KMS-11 (cell line): Measurements from ENCODE around the gene LRCOL1.

Experiments used
- H2AFZ ChIP-seq: fragments of 200-600 bp; sonication (generic); 2 replicates; pipeline ENCODE4 v1.6.1; 2016; ENCODE audit warnings: antibody characterized with exemption, mixed run types, low read depth
- H3K27ac ChIP-seq: fragments of 200-600 bp; sonication (generic); 2 replicates; pipeline ENCODE4 v1.6.1; 2016; ENCODE audit warnings: mild to moderate bottlenecking, mixed run types
- H3K27me3 ChIP-seq: fragments of 200-600 bp; sonication (generic); 2 replicates; pipeline ENCODE4 v1.6.1; 2017; ENCODE audit warnings: mild to moderate bottlenecking, low read depth, mixed run types, moderate library complexity; ENCODE audit not compliant: insufficient read depth
- H3K36me3 ChIP-seq: fragments of 200-600 bp; sonication (generic); 2 replicates; pipeline ENCODE4 v1.6.1; 2017; ENCODE audit warnings: mild to moderate bottlenecking, mixed run types; ENCODE audit not compliant: insufficient read depth
- H3K4me1 ChIP-seq: fragments of 200-600 bp; sonication (generic); 2 replicates; pipeline ENCODE4 v1.6.1; 2016; ENCODE audit warnings: mild to moderate bottlenecking, low read depth, mixed run types; ENCODE audit not compliant: poor library complexity, severe bottlenecking
- H3K4me2 ChIP-seq: fragments of 200-600 bp; sonication (generic); 2 replicates; pipeline ENCODE4 v1.7.0; 2016; ENCODE audit warnings: mild to moderate bottlenecking, mixed run types
- H3K4me3 ChIP-seq: fragments of 200-600 bp; sonication (generic); IDR thresholded peaks from 2 replicates; pipeline ENCODE4 v1.6.1; 2017; ENCODE audit warnings: low read depth, low read length, mixed read lengths; ENCODE audit not compliant: insufficient read depth
- H3K79me2 ChIP-seq: fragments of 200-600 bp; sonication (generic); 2 replicates; pipeline ENCODE4 v1.6.1; 2016; ENCODE audit warnings: low read depth, mixed run types; ENCODE audit not compliant: insufficient read depth
- H3K9ac ChIP-seq: fragments of 200-600 bp; sonication (generic); 2 replicates; pipeline ENCODE4 v1.6.1; 2016; ENCODE audit warnings: mild to moderate bottlenecking, mixed run types
- H4K20me1 ChIP-seq: fragments of 200-600 bp; sonication (generic); 2 replicates; pipeline ENCODE4 v1.6.1; 2016; ENCODE audit warnings: mild to moderate bottlenecking, mixed run types; ENCODE audit not compliant: insufficient read depth
- CTCF ChIP-seq: fragments of 200-600 bp; sonication (generic); conservative IDR thresholded peaks from 2 replicates; pipeline ENCODE4 v1.6.1; 2017; ENCODE audit warnings: low read depth, mild to moderate bottlenecking, antibody characterized with exemption, low read length, moderate library complexity, mixed read lengths

LRCOL1 gene

GRCh38 chr12:132606927-132607326, 3.5 kb downstream of the LRCOL1 start:
- Histone ChIP-seq H3K4me3 (no peak overlapping the region), H3K4me1 (no peaks in the 10 kb centered on the region), H4K20me1 (no peaks in the 10 kb centered on the region), H3K4me2 (no peak overlapping the region), H3K27me3 (peaks cover 10% of the 10 kb centered on the region; the same call in 1 of the 2 replicates), H3K36me3 (no peaks in the 10 kb centered on the region), H3K9ac (no peak overlapping the region), H3K79me2 (no peaks in the 10 kb centered on the region), H2AFZ (no peak overlapping the region), H3K27ac (no peak overlapping the region)
- TF ChIP-seq CTCF, result no peak

GRCh38 chr12:132606466-132606865, 3.9 kb downstream of the LRCOL1 start:
- Histone ChIP-seq H3K79me2 (no peaks in the 10 kb centered on the region), H3K27me3 (peaks cover 10% of the 10 kb centered on the region; the same call in 1 of the 2 replicates), H3K27ac (no peak overlapping the region), H3K9ac (no peak overlapping the region), H2AFZ (no peak overlapping the region), H4K20me1 (no peaks in the 10 kb centered on the region), H3K4me2 (no peak overlapping the region), H3K4me3 (no peak overlapping the region), H3K36me3 (no peaks in the 10 kb centered on the region), H3K4me1 (no peaks in the 10 kb centered on the region)
- TF ChIP-seq CTCF, result no peak

- Histone ChIP-seq H3K4me3 (no peak overlapping the region), H3K36me3 (no peaks in the 10 kb centered on the region), H3K79me2 (no peaks in the 10 kb centered on the region), H4K20me1 (no peaks in the 10 kb centered on the region), H3K27ac (no peak overlapping the region), H3K9ac (no peak overlapping the region), H2AFZ (no peak overlapping the region), H3K4me1 (no peaks in the 10 kb centered on the region), H3K4me2 (no peak overlapping the region), H3K27me3 (peaks cover 10% of the 10 kb centered on the region; the same call in 1 of the 2 replicates)
- no peak for TF ChIP-seq CTCF
These were observed 4.5 kb downstream of the LRCOL1 start for GRCh38 chr12:132605892-132606291.

- Histone ChIP-seq H3K27me3 (peaks cover 9% of the 10 kb centered on the region; the same call in 1 of the 2 replicates), H2AFZ (no peak overlapping the region), H3K9ac (no peak overlapping the region), H3K4me2 (no peak overlapping the region), H4K20me1 (no peaks in the 10 kb centered on the region), H3K79me2 (no peaks in the 10 kb centered on the region), H3K27ac (no peak overlapping the region), H3K36me3 (no peaks in the 10 kb centered on the region), H3K4me1 (no peaks in the 10 kb centered on the region), H3K4me3 (no peak overlapping the region)
- no peak for TF ChIP-seq CTCF
These were observed 5.5 kb downstream of the LRCOL1 start for GRCh38 chr12:132604668-132605441.
